SU-DHL-6 (cell line): ENCODE results near the gene RPH3AL.

ENCODE experiments used
- CTCF ChIP-seq: fragments of 200-600 bp; sonication (generic); IDR thresholded peaks from one replicate; pipeline ENCODE4 v1.5.1; 2017; ENCODE audit warnings: antibody characterized with exemption, mild to moderate bottlenecking, low read length, moderate library complexity; ENCODE audit not compliant: insufficient read depth, poor library complexity, severe bottlenecking
- EZH2phosphoT487 ChIP-seq: fragments of 200-600 bp; sonication (generic), shearing (Covaris generic); conservative IDR thresholded peaks from 2 replicates; pipeline ENCODE4 v1.6.1; 2018; ENCODE audit warnings: mild to moderate bottlenecking, antibody characterized with exemption, low read length, moderate library complexity, mixed read lengths

- TF ChIP-seq CTCF (no peak), EZH2phosphoT487 (no peak)
Measured at GRCh38 chr17:206941-207560, 145.6 kb downstream of the RPH3AL start.
